ENCODE measurements around the gene DOP1B. TPM values are rescaled to one million over a fixed set of nuclear protein-coding genes. Genes with fewer than 3 reads are reported as not detected.

Gene DOP1B
- total RNA-seq, 1 donor, result 11.7 TPM

- H3K4me3 ChIP-seq (ENCODE audit: low read depth, low read length), result no peak overlapping the region
- DNase-seq (ENCODE audit: low read depth), result no peak
- TF ChIP-seq, protein P1, sequence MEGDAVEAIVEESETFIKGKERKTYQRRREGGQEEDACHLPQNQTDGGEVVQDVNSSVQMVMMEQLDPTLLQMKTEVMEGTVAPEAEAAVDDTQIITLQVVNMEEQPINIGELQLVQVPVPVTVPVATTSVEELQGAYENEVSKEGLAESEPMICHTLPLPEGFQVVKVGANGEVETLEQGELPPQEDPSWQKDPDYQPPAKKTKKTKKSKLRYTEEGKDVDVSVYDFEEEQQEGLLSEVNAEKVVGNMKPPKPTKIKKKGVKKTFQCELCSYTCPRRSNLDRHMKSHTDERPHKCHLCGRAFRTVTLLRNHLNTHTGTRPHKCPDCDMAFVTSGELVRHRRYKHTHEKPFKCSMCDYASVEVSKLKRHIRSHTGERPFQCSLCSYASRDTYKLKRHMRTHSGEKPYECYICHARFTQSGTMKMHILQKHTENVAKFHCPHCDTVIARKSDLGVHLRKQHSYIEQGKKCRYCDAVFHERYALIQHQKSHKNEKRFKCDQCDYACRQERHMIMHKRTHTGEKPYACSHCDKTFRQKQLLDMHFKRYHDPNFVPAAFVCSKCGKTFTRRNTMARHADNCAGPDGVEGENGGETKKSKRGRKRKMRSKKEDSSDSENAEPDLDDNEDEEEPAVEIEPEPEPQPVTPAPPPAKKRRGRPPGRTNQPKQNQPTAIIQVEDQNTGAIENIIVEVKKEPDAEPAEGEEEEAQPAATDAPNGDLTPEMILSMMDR (IDR thresholded peaks at IDR 0.05; ENCODE audit: insufficient read depth, low read depth, low read length), result no peak
These were observed 24.3 kb downstream of the DOP1B start for GRCh38 chr21:36180963-36181362.

DNA sequence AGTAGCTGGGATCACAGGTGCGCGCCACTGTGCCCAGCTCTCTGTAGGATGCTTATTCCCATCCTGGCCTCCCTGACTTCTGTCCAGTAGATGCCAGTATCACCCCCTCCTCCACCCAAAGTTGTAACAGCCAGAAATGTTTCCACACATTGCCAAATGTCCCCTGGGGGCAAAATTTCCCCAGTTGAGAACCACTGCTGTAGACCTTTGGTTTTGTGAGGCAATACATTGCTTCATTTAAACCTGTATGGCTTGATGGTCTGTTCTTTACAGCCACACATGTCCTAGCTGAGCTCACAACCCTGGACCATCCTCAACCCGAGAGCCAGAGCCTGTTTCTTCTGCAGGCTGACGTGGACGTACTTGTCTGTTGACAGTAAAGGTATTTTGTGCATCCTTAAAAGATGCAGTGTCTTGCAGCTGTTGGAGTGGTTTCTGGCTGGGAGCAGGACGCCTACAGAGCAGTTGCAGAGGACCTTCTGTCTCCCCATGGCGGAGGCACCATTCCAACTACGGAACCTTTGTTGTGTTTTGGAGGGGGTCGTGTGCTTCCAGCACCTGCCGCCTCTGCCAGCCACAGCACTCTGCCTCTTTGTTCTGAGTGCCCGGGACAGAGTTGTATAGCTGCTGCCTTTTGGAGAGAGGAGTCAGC, 26.6 kb downstream of the DOP1B start:
- TF ChIP-seq, protein P1 (IDR thresholded peaks at IDR 0.05; ENCODE audit: insufficient read depth, low read depth, low read length), result no peak
- H3K4me3 ChIP-seq (ENCODE audit: low read depth, low read length), result no peak overlapping the region
- DNase-seq (ENCODE audit: low read depth), result no peak

GRCh38 chr21:36184545-36184944, 27.9 kb downstream of the DOP1B start:
- TF ChIP-seq, protein P1 (IDR thresholded peaks at IDR 0.05; ENCODE audit: insufficient read depth, low read depth, low read length), result no peak
- H3K4me3 ChIP-seq (ENCODE audit: low read depth, low read length), result no peak overlapping the region
- no peak for DNase-seq (ENCODE audit: low read depth)

DNA sequence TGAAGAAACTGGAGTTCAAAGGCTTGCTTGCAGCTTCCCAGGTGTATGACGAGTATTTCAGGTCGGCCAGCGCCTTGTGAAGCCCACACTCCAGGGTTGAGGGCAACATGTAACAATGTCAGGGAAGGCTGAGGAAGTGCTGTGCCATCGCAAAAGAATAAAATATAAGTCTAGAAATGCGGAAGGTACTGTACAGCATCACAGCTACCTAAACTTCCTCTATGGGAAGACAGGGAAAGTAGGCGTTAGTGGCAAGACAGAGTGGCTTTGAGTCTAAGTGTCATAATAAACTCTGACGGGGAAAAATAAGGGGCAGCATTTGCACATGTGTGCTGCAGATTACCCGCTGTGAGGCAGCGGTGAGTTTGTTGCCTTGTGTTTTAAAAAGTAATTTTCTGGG, 28.9 kb downstream of the DOP1B start:
- no peak for DNase-seq (ENCODE audit: low read depth)
- H3K4me3 ChIP-seq (ENCODE audit: low read depth, low read length), result no peak overlapping the region
- TF ChIP-seq, protein P1 (IDR thresholded peaks at IDR 0.05; ENCODE audit: insufficient read depth, low read depth, low read length), result no peak

DNA sequence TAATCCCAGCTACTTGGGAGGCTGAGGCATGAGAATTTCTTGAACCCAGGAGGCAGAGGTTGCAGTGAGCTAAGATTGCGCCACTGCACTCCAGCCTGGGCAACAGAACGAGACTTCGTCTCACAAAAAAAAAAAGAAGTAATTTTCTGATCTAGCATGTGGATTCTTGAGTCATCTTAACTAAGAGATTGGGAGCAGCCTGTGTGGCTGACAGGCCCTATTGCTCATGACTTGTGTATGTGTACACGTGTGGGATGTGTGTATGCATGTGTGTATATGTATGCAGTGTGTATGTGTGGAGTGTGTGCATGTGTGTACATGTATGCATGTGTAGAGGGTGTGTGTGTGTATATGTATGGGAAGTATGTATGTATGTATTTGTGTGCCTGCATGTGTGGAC, 29.5 kb downstream of the DOP1B start:
- no peak for DNase-seq (ENCODE audit: low read depth)
- TF ChIP-seq, protein P1 (IDR thresholded peaks at IDR 0.05; ENCODE audit: insufficient read depth, low read depth, low read length), result no peak
- no peak overlapping the region for H3K4me3 ChIP-seq (ENCODE audit: low read depth, low read length)

DNA sequence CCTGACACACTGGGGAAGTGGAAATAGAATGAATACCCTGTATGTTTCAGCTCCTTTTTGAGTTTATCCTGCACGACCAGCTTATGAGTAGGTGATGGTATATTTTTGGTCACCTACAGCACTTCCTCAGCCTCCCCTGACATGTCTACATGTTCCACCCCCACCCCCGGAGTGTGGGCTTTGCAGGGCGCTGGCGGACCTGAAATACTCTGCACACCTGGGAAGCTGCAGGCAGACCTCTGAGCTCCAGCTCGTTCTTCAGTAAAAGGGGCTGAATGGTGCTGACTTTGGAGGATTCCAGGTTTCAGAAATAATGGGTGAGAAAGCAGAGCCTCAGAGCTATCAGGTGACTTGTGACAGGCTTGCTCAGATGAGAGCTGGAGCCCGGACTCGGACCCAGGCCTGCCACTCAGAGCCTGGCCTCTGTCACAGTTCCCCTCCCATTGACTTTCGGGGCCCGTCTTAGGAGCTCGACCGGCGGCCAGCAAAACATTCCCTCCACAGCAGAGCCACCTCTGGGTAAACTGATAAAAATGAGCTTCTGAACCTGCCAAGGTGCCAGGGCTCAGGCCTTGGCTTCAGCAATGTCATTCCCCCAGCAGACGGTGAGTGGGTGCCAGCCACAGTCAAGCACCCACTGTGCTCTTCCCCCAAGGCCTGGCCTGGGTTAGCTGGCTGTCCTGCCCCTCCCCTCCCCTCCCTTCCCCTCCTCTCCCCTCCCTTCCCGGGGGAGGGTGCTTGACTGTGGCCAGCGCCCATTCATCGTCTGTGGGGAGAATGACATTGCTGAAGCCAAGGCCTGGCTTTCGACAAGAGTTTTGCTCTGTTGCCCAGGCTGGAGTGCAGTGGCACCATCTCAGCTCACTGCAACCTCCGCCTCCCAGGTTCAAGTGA, 30.1 kb downstream of the DOP1B start:
- TF ChIP-seq, protein P1 (IDR thresholded peaks at IDR 0.05; ENCODE audit: insufficient read depth, low read depth, low read length), result no peak
- DNase-seq (ENCODE audit: low read depth), result no peak

More for the DNA sequence above, 30.1 kb downstream of the DOP1B start:
- H3K4me3 ChIP-seq (ENCODE audit: low read depth, low read length), result no peak overlapping the region

Measured in fibroblast of villous mesenchyme (primary cell).